DMS153 (cell line): Measurements from ENCODE around the gene EYS.
A peak's percentile ranks its signal among the peaks of the same experiment; 100 is the strongest.
"Not testable (repeated sequence)": the region's sequence is repeated elsewhere in the genome, so short reads cannot be mapped to it uniquely, and the experiment has no call there.

Experiments used
- DNase-seq: peaks from one replicate; lab custom pipeline; 2025; lab: John Stamatoyannopoulos, UW

Gene EYS

DNA sequence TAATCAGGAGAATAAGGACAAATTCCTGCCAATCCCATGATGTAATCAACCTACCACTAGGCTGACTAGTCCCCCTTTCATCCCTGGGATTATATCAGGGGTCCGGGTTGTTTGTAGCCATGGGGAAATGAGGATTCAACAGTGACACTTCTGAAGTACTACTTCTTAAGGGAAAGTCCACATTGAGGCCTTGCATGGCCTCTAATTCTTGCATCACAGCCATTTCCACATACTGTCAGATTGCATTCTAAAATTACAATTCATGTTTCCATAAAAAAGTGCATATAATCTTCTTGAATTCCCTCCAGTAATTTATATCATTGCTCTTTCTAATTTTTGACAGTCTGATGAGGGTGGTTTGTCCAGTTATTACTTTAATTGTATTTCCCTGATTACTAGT is 1887.2 kb downstream of the EYS start:
- no peak for DNase-seq

DNA sequence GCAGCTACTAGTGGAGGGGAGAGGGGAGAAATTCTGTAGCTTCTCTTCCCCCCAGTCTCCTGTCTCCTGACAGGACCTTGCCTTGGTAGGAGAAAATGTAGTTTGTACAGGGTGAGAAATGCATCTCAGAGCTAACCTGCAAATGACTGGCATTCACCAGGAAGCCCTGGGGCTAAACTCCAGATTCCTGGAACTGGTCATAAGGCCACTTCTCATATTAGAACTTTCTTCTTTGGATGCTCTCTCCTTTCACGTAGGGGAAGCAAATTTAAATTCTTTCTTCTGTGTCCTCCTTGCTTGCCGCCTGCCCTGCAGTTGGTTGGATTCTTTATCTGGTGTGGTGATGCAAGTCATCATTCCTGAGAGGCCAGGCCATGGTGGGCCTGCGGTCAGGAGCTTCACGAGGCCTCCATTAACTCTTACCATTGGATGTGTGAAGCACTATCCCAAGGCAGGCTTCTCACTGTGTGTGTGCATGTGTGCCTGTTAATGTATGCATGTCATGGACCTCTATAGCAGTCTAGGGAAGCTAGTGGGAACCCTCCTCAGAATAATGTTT is 1889.5 kb downstream of the EYS start:
- no peak for DNase-seq

DNA sequence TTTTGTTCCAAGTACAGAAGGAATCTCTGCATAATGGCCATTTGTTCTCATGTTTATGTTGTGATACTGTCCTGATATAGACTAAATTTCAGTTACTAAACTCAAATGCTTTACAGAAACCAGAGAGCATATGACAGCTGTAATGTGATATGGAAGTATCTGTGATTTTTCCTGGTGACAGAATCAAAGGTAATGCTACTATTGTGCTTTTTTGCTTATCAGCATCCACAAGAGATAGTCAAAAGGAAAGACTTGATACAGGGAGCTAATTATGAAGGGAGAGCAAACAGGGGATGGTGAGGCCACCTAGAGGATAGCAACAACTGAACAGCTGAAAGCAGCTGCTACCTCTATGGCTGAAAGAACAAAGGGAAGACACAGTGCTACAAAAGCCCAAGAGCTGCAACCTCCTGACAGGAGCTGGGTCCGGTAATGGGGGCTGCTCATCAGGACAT is 1890.0 kb downstream of the EYS start:
- peak; percentile 53 for DNase-seq

DNA sequence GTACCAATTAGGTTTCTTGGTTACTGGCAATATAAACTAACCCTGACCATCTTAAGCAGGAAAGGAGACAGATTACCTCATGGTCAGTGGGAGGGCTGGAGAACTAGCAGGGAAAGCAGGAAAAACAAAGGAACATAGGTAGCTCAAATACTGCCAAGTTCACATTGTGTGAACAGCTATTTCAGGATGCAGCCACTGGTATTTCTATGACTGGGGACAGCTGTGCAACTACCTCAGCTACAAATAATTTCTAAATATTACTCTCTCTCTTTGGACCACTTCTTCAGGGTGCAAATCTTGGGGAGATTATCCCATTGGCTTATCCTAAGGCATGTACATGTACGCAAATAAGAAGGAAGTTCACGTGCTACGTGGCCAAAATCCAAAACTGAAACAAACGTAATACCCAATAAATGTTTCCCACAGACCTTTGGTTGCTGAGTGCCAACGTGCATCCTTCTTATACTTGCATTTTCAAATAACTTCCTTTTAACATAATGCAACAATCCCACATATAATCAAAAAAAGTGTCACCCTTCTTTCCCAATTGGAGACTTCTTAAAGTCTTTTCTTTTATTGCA is 1890.5 kb downstream of the EYS start:
- DNase-seq = no peak

DNA sequence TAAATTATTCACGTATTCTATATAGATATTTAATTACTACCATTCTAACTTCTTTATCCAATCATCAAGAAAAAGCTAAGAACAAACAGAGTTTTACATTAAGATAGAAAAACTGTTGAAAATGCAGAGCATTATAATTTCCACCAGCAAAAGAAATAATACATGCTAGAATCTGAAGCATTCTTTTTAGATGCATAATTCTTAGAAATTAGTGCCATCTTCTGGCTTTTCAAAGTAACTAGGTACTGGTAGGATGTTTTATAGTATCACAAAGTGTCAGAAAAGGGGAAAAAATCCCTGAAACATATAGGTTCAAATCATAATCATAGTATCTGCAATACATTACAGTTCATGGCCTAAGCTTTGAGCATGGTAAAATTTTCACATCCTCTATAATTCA is 1892.6 kb downstream of the EYS start:
- DNase-seq = no peak

DNA sequence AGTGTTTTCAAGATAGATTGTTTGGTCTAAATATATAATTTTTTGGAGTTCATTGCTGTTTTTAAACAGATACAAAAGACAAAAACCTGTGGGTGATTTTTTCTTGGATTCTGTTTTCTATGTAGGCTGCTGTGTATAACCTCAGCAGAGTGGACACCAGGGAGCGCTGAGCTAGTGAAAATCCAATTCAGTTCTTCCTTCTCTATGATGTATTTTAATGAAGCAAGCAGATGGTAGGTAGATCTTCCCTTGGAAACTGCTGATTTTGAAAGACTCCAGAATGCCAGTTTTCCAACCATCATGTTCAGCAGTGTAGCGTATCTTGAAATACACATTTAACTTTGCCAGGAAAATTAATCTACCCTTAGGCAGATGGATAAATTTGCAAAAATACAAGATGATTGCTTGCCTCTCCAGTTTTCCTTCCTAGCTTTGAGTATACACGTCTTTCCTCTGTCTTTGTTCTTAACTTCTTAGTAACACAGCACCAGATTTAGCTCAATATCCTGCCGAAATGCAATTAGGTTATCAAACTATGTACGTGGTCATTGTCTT is 1893.4 kb downstream of the EYS start:
- no peak for DNase-seq

DNA sequence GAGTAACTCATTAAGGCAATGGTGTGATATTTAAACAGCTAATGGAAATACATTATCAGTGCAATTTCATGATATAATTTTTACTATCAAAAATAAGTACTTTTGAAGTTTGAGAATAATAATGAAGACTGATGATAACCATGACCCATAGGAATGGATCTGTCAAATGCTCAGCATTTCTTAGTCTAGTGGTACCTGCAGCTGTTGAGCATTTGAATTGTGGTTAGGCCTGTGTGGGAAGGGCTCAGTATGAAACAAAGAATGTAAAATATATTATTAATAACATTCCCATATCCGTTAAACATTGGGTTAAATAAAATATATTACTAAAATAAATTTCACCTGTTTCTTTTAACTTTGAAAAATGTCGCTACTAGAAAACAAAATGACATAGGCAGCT is 1898.5 kb downstream of the EYS start:
- DNase-seq = no peak

DNA sequence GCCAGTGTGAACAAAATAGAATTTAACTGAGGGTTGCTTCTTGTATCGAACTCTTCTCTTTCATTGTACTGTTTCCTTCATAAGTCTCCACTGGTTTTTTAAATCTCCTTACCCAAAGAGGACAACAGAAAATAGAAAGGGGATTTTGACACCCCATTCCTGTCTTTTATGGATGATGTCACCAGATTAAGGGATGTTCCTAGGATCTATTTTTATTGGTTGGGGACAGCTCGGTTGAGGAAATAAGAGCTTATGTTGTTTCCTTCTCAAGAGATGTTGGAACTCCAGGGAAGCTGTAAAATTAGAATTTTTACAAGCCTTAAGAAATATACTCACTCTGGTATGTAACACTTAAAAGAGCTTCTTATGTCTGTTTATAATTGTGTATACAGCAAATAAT is 1900.0 kb downstream of the EYS start:
- no peak for DNase-seq

DNA sequence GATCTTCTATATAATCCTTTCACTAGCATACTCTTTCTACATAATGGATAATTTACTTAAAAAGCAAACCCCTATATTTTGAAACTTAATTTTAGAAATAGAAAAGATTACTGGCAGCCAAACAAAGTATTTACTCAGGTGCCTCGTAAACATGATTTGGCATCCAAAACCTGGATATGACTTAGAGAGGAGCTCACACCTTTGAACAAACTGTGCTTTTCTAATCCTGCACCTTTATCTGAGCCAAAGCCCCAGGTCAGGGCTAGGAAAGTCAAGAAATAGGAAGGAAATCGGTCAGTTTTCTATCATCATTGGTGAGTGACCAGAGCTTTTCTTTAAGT is 1900.5 kb downstream of the EYS start:
- no peak for DNase-seq

DNA sequence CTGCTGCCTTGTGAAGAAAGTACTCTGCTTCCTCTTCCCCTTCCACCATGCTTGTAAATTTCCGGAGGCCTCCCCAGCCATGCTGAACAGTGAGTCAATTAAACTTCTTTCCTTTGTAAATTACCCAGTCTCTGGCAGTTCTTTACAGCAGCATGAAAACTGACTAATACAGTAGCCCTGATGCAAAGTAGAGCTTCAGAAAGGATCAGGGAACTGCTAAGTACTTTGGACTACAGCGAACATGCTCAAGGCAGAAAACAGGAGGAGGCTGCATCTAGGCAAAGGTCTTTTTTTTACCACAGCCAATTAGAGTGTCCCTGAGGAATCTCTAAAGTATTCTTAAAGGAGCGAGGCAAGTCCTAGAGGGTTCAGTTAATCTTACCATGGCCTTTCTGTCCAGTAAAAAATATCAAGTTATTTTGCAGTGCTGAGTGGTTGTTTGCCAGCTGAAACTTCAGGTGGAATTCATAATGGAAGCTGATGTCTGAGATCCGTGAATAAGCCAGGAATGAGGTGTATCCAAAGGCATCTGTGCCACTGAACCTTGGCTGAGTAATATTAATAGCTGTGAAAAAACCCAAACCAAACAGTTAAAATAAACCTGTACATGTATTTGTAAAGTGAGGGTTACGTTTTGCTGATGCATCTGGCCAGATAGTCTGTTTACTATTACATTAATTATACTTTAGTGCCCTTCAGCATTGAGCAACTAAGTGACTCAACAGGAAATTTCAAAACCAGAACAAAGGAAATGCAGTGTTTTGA is 1901.0 kb downstream of the EYS start:
- peak; percentile 66 for DNase-seq

DNA sequence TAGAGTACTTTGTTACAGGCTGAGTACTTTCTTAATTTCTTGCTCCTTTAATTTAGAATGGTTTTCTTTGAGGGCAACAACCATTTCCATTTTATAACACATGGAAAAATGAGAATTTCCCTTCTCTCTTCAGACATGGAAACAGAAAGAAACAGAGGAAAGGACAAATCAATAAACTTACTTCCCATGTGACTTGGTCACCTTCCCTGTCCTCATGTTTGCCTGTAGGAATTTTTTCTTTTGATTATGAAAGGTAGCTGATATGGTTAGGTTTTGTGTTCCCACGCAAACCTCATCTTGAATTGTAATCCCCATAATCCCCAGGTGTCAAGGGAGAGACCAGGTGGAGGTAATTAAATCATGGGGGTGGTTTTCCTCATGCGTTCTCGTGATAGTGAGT is 1901.7 kb downstream of the EYS start:
- DNase-seq = no peak

DNA sequence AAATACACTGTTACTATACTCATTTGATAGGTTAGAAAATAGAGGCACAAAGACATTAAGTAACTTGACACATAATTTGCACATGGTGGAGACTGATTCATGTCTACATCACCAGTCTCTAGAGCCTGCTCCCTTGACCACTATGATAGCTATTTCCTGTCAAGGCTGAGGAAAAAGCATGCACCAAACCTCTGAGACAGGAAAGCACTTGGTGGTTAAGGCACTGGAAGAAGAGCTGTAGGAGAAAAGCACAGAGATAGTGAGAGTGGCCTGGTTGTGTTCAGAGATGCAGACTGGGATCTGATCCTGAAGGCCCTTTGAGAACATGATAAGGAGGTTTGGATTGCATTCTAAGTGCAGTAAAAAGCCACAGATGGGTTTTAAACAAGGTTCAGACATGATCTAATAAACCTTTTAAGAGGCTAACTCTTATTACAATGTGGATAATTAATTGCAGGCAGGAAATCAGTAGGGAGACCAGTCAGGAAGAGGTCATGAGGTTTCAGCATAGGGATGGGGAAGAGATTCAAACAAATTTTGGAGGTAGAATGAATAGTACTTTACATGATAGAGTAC is 1902.6 kb downstream of the EYS start:
- DNase-seq = no peak

DNA sequence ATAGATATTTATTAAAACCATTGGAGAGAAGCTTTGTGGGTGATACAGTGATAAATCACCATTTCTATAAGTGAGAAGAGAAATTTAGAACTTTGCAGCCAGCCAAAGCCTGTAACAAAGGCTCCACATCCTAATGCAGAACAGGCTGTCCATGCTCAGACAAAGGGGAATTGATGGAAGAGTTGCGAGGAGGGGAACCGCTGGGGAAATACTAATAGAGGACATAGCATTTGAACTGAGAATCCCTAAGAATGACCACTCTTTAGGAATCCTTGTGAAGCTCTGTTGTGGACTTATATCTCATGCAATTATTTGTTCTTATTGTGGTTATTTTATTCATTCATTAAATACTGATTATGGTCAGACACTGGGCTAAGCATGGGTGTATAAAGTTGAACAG is 1903.7 kb downstream of the EYS start:
- no peak for DNase-seq

DNA sequence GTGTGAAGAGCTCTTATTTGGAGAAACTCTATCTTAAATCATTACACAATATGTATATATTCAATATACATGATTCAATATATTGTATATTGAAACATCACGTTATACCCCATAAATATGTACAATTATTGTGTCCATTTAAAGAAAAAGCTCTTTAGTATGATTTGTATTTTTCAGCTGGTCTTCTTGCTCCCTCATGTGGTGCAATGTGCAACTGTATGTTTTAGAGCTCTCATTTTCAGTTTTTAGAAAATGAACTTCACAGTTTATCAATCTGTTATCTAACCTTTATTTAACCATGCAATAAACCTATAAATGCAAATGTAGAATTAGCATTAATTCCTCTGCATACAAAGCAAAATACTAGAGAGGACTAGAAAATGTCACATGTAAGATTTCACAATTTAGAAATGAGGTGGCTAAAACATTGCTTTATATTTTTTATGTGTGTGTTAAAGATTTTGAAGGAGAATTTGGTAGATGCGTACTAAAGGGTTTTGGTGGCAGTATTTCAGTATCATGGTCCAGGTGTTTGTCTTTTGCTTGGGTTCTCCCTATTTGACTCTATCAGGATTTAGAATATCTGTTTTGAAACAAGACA is 1904.3 kb downstream of the EYS start:
- no peak for DNase-seq

DNA sequence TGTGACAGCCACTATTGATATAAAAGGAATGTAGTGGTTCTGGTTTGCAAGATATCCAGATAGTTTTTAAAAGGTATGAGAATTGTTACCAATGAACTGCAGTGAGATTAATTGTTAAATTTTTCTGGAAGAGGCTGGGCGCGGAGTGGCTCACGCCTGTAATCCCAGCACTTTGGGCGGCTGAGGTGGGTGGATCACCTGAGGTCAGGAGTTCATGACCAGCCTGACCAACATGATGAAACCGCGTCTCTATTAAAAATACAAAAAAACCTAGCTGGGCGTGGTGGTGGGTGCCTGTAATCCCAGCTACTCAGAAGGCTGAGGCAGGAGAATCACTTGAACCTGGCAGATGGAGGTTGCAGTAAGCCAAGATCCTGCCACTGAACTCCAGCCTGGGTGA is 1906.6 kb downstream of the EYS start:
- not testable (repeated sequence) for DNase-seq

DNA sequence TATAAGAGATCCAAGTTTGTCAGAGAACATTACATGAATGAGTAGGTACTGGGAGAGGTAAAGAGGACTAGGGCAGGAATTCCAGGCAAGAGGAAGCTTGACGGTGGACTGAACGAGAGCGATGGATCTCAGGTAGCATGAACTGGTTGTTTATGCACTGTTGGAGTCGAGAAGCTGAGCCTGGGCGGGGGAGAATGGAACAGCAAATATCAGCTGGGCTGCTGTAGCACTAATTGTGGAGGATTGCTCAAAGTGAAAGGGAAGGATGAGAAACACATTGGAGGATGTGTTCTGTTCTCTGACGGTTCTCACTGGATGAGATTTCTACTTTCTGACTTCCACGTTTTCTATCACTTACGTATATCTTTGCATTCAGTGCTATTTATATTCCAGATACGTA is 1907.2 kb downstream of the EYS start:
- DNase-seq = no peak

DNA sequence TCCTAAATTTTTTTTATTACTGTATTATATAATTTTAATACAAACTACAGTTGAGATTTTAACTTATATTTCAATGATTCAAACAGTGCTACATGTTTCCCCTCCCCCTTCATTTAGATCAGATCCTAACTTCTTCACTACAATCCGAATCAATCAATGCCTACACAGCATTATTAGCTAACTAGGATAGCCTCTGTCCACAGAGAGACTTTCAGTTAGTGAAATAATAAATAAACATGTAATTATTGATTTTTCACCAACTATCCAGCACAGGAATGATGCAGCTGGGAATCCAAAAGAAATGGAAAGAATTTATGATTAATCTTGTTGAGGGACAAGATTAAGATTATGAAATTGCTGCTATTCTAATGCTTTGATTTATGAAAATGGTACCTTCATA is 1907.7 kb downstream of the EYS start:
- DNase-seq = no peak

DNA sequence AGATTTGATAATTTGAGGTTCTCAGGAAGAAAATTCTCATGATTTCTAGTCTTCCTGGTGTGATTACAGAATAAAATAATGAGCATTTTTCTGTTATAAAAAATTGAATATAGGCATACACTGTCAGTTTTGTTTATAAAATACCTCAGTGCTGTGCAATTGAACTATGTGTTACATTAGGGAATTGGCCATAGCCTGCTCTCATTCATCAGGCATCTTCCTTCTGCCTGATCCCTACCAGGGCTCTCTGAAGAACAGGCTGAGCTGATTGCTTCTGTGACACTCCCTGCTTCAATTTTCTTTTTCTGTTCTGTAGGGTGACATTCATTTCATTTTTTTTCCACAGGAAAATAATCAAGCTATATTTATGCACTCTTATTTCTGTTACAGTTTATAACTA is 1908.6 kb downstream of the EYS start:
- DNase-seq = no peak

DNA sequence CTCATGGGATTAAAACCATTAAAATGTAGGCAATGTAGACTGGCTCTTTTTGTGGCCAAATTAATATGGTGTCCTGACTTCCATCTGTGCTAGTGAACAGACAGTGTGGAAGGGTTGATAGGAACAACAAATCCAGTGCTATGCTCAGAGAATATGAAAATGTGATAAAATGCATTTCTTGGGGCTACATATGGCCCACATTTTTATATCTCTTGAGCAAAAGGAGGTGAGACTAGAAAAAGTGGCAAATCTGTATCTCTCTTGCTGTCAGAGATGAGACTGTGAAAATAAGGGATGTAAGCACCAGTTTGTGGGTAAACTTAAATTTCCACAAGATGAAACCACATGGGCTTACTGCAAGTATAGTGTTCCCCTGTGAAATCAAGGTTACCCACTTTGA is 1909.3 kb downstream of the EYS start:
- DNase-seq = no peak

DNA sequence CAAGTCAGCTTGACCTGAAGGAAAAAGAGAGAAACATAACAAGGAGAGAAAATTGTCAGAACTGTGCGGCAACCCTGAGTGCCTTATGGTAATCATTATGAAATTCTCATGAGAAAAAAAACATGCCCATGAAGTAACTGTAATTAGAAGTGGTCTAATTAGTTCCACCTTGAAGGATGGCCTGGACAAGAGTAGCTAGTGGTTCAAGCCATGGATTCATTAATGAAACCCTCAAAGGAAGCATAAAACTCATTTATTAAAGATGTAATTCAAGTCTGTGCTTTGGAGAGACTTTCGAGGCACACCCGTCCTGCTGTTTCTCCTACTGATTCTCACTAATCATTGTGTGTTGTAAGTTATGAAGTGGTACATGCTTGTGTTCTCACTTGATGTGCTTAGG is 1911.2 kb downstream of the EYS start:
- no peak for DNase-seq

DNA sequence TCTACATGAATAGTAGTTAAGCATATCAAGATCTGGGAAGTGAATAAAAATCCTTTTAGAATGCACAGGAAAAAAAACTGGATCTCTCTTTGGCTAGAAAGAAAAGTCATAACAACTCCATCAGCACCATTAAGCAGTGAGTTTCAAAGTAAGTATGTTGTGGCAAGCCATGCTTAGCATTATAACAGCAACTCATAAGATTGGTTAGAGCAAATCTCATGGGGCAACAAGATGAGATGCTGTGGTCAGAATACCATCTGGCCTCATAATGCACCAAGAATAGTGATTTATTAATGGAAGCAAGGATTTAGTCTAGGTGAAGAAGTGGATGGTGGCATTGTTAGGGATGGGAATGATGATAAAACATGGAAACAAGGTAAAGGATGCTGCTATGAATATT is 1912.0 kb downstream of the EYS start:
- no peak for DNase-seq

DNA sequence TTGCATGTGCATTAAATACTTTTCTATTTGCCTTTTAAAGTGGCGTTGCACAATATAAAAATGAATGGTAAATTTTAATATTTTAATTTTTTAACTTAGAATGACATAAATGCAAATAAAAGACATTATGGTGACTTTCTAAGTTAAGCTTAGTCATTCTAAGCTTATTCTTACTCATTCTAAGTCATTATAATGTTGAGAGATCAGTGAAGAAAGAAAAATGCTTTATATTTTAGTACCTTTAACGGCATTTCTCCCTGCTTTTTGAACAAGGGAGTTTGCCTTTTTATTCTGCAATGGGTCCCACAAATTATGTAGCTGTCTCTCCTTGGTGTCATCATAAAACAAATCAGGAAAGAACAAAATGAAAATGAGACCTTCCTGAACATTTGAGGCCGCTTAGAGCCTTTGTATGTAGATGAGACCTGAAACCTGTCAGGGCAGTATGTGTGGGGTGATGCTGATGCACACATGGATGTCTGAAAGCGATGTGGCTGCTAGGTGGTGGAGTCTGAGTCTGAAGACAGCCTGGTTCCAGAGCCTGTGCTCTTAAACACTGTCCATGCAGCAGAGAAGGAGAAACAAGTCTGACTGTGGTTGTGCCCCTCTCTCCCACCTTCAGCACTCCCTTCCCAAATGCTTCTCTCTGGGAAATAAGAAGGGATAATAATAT is 1913.4 kb downstream of the EYS start:
- no peak for DNase-seq
